GM21576 (cell line): ENCODE results near the gene CDH15.

Source experiments
- ATAC-seq: cut with Tn5 transposase; IDR thresholded peaks from one replicate; pipeline ENCODE4 v1.9.1; 2021; ENCODE audit warnings: mild to moderate bottlenecking, moderate library complexity; ENCODE audit not compliant: unreplicated experiment

CDH15 gene, protein sequence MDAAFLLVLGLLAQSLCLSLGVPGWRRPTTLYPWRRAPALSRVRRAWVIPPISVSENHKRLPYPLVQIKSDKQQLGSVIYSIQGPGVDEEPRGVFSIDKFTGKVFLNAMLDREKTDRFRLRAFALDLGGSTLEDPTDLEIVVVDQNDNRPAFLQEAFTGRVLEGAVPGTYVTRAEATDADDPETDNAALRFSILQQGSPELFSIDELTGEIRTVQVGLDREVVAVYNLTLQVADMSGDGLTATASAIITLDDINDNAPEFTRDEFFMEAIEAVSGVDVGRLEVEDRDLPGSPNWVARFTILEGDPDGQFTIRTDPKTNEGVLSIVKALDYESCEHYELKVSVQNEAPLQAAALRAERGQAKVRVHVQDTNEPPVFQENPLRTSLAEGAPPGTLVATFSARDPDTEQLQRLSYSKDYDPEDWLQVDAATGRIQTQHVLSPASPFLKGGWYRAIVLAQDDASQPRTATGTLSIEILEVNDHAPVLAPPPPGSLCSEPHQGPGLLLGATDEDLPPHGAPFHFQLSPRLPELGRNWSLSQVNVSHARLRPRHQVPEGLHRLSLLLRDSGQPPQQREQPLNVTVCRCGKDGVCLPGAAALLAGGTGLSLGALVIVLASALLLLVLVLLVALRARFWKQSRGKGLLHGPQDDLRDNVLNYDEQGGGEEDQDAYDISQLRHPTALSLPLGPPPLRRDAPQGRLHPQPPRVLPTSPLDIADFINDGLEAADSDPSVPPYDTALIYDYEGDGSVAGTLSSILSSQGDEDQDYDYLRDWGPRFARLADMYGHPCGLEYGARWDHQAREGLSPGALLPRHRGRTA

GRCh38 chr16:89171216-89172170 is at the start of gene CDH15:
TSS of gene CDH15 (plus strand) at chr16:89171748. CDS start at chr16:89171832, 84 bp downstream.
- ATAC-seq: peak; percentile 74

DNA sequence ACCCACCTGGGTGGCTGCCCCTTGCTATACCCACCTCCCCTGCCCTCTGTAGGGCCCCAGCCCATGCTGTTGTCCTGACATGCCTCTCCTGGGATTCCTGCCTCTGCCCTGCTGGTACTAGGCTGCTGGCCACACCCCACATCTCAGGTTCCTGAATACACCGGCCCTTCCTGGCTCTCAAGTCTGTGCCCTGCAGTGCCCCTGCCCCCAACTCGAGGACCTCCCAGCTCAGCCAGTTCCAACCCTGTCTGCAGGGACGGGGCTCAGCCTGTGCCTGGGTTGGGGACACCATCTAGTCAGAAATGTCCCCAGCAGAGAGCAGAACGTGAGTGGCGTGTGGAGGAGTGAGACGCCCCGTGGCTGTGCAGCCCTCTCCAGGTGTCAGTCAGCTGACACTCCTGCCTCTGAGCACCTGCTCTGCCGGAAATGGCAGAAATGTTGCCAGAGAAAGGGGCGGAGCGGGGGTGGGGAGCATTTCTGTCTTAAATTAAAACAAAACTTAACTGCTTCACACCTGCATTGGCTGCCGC is 49.2 kb upstream of the CDH15 start:
- no peak for ATAC-seq

DNA sequence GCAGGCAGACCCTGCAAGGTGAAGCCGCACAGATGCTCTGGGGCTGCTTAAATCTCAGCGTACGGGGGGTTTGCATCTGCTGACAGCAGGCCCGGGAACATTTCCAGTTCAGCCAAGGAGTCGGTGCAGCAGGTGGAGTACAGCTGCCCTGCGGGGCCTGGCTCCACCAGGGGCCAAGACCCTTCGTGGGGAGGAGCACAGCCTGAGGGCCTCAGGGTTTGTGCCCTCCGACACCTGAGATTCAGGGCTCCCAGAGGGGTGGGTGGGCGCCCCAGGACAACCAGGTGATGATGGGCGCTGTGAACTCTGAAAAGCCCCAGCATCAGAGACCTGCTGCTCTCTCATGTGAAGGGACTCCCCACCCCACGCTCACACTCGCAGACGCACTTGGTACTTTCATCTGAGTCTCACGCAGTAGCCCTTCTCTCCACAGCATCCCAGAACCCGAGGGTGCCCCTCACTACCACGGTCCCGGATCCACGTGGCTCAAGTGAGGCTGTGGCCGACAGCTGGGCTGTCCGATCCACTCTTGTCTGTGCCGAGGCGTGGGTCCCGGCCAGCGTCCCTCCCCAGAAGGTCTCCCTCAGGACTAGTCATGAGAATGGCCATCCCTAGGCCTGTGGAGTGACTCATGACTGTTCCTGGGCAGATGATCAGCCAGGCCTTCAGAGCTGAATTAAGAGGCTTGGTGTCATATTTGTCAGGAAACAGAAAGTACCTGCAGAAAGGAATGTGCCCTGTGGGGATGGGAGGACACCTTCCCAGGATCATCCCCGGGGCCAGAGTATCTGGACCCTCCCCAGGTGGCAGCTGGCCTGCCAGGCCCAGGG is 48.3 kb upstream of the CDH15 start:
- no peak for ATAC-seq

DNA sequence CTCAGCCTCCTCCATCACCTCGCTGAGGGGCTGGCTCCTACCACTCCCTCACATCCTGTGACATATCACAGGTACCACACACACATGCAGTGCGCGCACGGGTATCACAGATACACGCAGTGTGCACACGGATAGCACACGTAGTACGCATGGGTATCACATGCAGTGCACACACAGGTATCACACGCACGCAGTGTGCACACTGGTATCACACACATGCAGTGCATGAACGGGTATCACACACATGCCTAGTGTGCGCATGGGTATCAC is 47.8 kb upstream of the CDH15 start:
- no peak for ATAC-seq

DNA sequence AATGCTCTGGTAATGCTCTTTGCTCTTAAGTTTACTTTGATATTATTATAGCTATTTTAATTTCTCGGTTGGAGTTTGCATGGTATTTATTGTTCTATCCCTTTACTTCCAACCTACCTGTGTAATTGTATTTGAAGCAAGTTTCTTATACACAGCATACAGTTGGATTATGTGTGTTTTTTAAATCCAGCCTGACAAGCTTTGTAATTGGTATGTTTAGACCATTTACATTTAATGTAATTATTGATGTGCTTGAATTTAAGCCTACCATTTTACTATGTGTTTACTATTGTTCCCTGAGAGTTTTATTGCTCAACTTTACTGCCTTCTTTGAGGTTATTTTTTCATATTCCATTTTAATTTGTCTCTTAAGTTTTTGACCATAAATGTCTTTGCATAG is 42.2 kb upstream of the CDH15 start:
- no peak for ATAC-seq

DNA sequence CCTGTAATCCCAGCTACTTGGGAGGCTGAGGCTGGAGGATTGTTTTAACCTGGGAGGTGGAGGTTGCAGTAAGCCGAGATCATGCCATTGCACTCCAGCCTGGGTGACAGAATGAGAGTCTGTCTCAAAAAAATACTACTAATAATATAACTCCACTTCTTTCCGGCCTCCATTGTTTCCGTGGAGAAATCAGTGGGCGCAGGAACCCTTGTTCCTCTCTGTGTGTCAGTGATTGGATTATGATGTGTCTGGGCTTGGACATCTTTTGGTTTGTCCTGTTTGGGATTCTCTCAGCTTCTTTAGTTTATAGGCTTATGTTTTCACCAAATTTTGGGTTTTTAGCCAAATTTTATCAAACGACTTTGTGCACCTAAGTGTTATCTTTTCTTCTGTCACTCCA is 41.1 kb upstream of the CDH15 start:
- no peak for ATAC-seq

DNA sequence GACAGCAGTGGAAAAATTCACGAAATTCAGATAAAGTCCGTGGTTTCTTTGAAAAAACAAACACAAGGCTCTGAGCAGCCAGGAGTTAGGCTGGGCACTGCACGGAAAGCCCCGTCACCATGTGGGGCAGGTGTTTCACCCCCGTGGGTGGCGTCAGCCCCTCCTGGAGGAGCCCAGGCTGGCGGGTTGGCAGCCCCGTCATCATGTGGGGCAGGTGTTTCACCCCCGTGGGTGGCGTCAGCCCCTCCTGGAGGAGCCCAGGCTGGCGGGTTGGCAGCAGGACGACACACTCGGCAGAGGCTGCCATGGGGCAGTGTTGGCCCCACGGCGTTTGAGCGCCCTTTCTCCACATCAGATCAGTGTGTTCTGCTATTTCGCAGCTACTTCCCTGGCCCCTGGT is 39.8 kb upstream of the CDH15 start:
- no peak for ATAC-seq

- ATAC-seq: no peak
These were observed 39.1 kb upstream of the CDH15 start for GRCh38 chr16:89132194-89133005.

DNA sequence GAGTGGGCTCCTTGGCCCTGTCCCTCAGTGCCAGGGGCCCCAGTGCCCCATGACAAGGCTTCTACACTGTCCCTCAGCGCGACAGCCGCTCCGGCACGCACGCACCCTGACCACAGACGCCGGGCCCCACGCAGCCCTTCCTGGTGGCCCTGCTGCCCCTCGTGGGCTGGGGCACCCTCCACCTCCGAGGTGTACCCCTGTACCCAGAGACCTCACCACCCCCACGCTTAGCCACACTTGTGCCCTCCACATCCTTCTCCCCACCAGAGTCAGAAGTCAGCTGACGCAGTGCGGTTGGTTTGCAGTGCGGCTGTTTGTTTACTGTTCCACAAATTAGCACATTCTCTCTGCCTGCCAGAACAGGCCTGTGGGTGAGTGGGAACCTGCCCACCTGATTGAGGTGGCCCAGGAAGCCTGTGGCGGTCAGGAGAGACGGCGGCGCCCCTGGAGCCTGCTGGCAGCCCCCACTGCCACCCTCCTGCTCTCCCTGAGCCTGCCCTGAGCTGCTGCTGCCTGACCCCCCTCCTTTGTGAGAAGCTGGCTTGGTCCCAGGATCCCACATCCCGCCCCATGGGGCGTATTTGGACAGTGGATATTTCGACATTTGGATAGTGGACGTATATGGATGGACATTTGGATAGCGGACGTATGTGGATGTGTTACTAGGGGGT is 38.0 kb upstream of the CDH15 start:
- no peak for ATAC-seq

- no peak for ATAC-seq
These were observed 37.3 kb upstream of the CDH15 start for GRCh38 chr16:89134269-89134668.

- ATAC-seq: no peak
These were observed 36.4 kb upstream of the CDH15 start for GRCh38 chr16:89135166-89135565.

DNA sequence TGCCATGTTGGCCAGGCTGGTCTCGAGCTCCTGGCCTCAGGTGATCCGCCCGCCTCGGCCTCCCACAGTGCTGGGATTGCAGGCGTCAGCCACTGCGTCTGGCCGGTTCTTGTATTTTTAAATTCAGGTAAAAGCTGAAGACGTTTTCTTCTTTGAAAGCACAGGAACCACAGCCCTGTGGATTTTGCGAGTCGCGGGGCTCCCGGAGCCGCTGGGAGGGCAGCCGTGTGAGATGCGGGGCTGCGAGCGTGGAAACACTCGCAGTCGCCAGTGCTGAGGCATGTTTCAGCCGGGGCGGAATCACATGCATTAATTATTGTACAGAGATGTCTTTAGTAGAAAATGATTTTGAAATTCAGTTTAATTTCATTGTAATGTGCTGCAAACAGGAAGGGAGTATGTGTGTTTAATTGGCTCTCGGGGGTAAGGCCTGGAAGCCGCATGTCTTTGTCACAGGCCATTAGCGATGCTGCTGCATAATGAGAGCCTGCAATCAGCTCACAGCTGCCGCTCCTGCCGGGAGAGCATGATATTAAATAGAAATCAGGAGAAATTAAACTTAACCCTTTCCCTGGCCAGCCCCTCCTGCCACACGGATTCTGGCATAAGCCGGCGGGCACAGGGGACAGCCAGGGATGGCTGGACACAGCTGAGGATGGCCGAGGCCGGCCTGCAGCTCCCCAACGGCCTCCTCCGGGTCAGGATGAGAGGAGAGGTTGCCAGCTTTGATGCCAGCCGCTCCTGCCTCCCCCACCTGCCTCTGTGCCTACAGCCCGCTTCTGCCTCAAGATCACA is 35.4 kb upstream of the CDH15 start:
- ATAC-seq: no peak

- ATAC-seq: no peak
These were observed 34.6 kb upstream of the CDH15 start for GRCh38 chr16:89136931-89137330.

DNA sequence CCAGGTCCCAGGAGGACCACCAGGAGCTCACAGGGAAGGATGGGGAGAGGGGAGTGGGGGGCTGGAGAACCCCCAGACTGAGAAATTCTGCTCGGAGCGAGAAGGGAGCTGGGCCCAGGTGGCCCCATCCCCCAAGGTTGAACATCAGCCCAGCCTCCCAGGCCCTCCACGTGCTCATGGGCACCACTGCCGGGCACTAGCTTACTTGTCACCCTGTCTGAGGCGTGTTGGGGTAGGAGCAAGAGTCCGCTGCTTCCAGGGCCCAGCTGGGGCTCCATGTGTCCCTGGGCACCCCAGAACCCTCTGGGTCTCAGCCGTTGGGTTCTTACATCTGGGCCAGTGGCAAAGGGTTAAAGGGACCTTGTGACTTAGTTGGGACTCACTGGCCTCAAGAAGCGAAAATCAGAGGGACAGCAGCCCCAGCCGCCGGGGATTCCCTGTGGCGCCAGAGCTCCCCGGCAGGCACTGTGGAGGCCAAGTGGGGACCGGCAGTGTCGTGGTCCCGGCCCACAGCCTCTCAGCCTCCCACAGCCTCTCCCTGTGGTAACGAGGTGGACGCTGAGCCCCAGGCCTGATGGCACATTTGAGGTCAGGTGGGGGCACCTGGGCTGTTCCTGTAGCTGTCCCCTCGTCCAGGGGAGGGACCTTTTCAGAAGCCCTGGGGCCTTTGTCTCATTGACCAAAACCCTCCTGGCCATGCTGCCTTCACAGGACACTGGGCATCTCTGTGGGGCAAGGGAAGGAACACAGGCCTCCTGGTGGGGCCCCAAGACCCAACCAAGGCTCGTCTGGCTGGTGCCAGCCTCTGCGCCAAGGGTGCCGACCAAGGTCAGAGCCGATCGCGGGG is 33.7 kb upstream of the CDH15 start:
- ATAC-seq: no peak

DNA sequence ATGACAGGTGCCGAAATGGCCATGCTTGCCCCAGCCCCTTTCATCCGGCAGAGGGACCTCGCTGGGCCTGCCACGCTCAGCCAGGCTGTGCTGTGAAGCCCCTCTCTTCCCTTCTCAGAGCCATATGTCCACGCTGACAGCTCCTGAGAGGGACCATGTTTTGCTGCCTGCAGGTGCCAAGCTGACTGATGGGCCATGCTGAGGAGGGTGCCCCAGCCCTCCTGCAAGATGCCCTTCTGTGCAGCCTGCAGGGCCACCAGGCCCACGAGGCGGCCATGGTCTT is 33.1 kb upstream of the CDH15 start:
- ATAC-seq: no peak

- ATAC-seq: no peak
These were observed 32.6 kb upstream of the CDH15 start for GRCh38 chr16:89138843-89139520.

DNA sequence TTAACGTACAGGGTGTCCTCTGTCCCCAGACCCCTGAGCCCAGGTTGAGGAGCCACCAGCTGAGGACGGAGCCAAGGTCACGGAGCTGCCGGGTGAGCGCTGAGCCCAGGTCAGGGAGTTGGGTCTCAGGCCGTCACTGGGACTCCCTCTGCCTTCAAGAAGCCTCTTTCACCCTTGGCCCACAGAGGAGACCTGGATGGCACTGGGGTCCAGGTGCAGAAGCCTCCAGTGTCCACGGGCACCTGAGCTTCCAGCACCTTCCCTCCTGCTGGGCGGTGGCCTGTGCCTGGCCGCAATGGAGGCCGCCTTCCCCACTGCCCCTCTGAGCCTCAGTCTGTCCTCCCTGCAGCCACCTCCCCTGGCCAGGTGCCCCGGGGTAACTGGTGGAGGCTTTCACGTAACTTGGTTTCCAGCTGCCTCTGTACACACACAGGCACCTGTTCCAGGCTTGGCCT is 31.6 kb upstream of the CDH15 start:
- no peak for ATAC-seq
